ENCODE results near the gene NFATC3. TPM values are rescaled to one million over a fixed set of nuclear protein-coding genes. Genes with fewer than 3 reads are reported as not detected.
A peak's percentile ranks its signal among the peaks of the same experiment; 100 is the strongest.

NFATC3 gene
- total and polyA plus RNA-seq, 10 donors = 12.4 to 89.7 (median 67.2) TPM

DNA sequence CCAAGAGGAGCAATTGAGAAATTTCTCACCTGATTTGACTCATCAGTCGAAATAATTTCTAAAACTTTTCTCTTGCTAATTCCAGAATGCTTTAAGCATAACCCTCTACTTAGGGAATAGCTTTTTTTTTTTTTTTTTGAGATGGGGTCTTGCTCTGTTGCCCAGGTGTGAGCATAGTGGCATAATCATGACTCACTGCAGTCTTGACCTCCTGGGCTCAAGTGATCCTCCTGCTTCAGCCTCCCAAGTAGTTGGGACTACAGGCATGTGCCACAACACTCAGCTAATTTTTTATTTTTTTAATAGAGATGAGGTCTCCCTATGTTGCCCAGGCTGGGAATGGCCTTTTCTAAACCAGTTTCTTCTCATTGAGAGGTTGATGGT lies 13.7 kb upstream of the NFATC3 start:
- TF ChIP-seq POLR2A (IDR thresholded peaks at IDR 0.05) = no peak
- TF ChIP-seq, protein P1, sequence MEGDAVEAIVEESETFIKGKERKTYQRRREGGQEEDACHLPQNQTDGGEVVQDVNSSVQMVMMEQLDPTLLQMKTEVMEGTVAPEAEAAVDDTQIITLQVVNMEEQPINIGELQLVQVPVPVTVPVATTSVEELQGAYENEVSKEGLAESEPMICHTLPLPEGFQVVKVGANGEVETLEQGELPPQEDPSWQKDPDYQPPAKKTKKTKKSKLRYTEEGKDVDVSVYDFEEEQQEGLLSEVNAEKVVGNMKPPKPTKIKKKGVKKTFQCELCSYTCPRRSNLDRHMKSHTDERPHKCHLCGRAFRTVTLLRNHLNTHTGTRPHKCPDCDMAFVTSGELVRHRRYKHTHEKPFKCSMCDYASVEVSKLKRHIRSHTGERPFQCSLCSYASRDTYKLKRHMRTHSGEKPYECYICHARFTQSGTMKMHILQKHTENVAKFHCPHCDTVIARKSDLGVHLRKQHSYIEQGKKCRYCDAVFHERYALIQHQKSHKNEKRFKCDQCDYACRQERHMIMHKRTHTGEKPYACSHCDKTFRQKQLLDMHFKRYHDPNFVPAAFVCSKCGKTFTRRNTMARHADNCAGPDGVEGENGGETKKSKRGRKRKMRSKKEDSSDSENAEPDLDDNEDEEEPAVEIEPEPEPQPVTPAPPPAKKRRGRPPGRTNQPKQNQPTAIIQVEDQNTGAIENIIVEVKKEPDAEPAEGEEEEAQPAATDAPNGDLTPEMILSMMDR (IDR thresholded peaks at IDR 0.05 in 8 of 11, conservative IDR thresholded peaks at IDR 0.05 in 3 of 11) = no peak
- no peaks in the 10 kb centered on the region for H3K9me3 ChIP-seq
- no peaks in the 10 kb centered on the region for H3K27me3 ChIP-seq (replicated peaks in 1 of 7)
- peaks cover 0 to 97% (median 33%) of the 10 kb centered on the region in 6 donors for H3K36me3 ChIP-seq
- H3K4me1 ChIP-seq = peaks cover 58 to 94% (median 79%) of the 10 kb centered on the region in 6 donors
- intact Hi-C loops (cut with DNase I; ENCODE audit: low total_unique reads) = no loop called here
- no peak overlapping the region for H3K4me3 ChIP-seq
- peak overlapping the region in 4 of 8 donors; percentile 73 to 82 (median 80) for H3K27ac ChIP-seq
- DNase-seq = no peak
- WGBS, 5 donors = 58 to 82% (median 79%) methylated on average over 1 of the region's 1 CpG

DNA sequence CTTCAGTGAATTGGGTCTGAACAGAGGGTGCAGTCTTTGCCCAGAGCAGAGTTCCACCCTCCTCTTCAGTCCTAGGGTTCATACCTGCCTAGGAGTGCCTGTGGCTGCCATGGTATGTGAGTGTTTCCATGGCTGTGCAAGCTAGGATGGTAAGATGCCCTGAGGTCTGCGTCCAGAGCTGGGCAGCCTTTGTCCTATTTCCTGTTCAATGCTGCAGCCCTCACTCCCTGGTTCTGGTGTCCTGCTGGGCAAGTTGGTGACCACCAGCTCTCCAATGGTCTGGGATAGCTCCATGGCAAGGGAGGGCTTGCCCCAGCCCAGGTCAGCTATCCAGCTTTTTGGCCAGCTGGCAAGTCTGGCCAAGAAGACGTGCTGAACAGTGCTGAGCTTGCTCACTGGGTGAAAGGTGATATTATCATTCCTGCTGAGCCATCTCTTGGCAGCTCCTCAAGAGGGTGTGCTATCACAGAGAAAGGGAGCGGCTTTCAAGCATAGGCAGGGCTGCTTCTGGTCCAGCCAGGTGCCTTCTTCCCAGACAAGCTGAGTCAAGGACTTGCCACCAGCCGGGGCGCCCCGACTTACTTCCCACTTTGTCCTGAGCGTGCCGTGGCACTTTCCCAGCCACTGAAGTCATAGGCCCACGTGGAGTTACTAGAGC lies 13.0 kb upstream of the NFATC3 start:
- peaks cover 58 to 98% (median 81%) of the 10 kb centered on the region in 6 donors for H3K4me1 ChIP-seq
- H3K36me3 ChIP-seq = peaks cover 0 to 100% (median 36%) of the 10 kb centered on the region in 6 donors
- 71 to 85% (median 79%) methylated on average over 8 to 9 of the region's 9 CpGs for WGBS, 5 donors
- no peaks in the 10 kb centered on the region for H3K9me3 ChIP-seq
- H3K27me3 ChIP-seq (replicated peaks in 1 of 7) = no peaks in the 10 kb centered on the region
- DNase-seq = no peak
- TF ChIP-seq, protein P1 (IDR thresholded peaks at IDR 0.05 in 8 of 11, conservative IDR thresholded peaks at IDR 0.05 in 3 of 11) = no peak
- TF ChIP-seq POLR2AphosphoS5 (IDR thresholded peaks at IDR 0.05) (no peak), POLR2A (IDR thresholded peaks at IDR 0.05) (no peak)
- H3K27ac ChIP-seq = peak overlapping the region in 3 of 8 donors; percentile 55 to 82 (median 78)
- intact Hi-C loops (cut with DNase I; ENCODE audit: low total_unique reads) = no loop called here
- no peak overlapping the region for H3K4me3 ChIP-seq

- no peaks in the 10 kb centered on the region for H3K9me3 ChIP-seq
- H3K36me3 ChIP-seq = peaks cover 0 to 100% (median 43%) of the 10 kb centered on the region in 6 donors
- intact Hi-C loops (cut with DNase I; ENCODE audit: low total_unique reads) = no loop called here
- peaks cover 67 to 100% (median 94%) of the 10 kb centered on the region in 6 donors for H3K4me1 ChIP-seq
- TF ChIP-seq POLR2AphosphoS5 (IDR thresholded peaks at IDR 0.05) = no peak
- H3K27me3 ChIP-seq (replicated peaks in 1 of 7) = no peaks in the 10 kb centered on the region
- 79 to 88% (median 84%) methylated on average over 9 of the region's 9 CpGs for WGBS, 5 donors
- peak overlapping the region in 1 of 8 donors; percentile 35 for H3K4me3 ChIP-seq
- no peak for DNase-seq
- peak overlapping the region; percentile 46 to 82 (median 68) for H3K27ac ChIP-seq
Observed at GRCh38 chr16:68073902-68074760, 11.0 kb upstream of the NFATC3 start.

DNA sequence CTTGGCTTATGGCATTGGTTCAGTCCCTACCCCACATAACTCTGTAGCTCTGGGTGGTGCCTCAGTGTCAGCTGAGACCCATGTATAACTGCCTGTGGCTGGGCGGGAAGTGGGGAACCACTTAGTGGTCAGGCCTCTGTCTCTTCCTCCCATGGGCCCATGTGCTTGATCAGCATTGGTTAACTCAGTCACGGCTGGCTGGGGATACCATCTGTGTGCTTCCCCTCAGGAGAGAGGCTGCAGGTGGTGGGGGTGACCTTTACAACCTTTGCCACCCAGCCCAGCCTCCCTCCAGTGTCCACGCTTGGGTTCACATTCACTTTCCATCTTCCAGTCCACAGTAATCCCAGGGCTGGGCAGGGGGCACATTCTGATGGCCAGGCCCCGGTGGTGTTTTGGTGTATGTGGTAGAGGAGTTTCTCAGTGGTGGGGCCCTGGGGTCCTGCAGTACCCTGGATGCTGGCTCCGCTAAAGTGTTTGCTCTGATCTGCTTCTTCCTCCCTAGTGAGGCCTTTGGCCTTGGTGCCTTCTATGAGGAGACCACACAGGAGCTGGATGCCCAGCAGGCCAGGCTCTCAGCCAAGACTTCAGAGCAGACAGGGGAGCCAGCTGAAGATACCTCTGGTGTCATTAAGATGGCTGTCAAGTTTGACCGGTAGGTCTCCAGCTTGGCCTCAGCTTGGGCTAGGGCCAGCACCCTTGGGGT lies 10.2 kb upstream of the NFATC3 start:
- Histone ChIP-seq H3K27me3 (replicated peaks in 1 of 7) (no peaks in the 10 kb centered on the region), H3K27ac (peak overlapping the region; percentile 46 to 82 (median 68)), H3K4me1 (peaks cover 65 to 100% (median 94%) of the 10 kb centered on the region in 6 donors), H3K9me3 (no peaks in the 10 kb centered on the region), H3K36me3 (peaks cover 0 to 93% (median 43%) of the 10 kb centered on the region in 6 donors), H3K4me3 (peak overlapping the region in 1 of 8 donors; percentile 35)
- TF ChIP-seq POLR2AphosphoS5 (IDR thresholded peaks at IDR 0.05) = peak in 2 of 3 donors; percentile 82 to 85
- TF ChIP-seq, protein P1 (IDR thresholded peaks at IDR 0.05 in 8 of 11, conservative IDR thresholded peaks at IDR 0.05 in 3 of 11) = no peak
- TF ChIP-seq POLR2A (IDR thresholded peaks at IDR 0.05) = no peak
- intact Hi-C loops (cut with DNase I; ENCODE audit: low total_unique reads) = no loop called here
- peak; percentile 95 for DNase-seq
- 43 to 59% (median 54%) methylated on average over 5 to 6 of the region's 6 CpGs for WGBS, 5 donors

All from spleen (tissue), 11 donors.